HG03108 (cell line): ENCODE data around the gene KCNQ4.

Experiments used
- ATAC-seq: cut with Tn5 transposase; IDR thresholded peaks from one replicate; pipeline ENCODE4 v1.9.1; 2021; ENCODE audit warnings: moderate library complexity; ENCODE audit not compliant: unreplicated experiment

Gene KCNQ4

DNA sequence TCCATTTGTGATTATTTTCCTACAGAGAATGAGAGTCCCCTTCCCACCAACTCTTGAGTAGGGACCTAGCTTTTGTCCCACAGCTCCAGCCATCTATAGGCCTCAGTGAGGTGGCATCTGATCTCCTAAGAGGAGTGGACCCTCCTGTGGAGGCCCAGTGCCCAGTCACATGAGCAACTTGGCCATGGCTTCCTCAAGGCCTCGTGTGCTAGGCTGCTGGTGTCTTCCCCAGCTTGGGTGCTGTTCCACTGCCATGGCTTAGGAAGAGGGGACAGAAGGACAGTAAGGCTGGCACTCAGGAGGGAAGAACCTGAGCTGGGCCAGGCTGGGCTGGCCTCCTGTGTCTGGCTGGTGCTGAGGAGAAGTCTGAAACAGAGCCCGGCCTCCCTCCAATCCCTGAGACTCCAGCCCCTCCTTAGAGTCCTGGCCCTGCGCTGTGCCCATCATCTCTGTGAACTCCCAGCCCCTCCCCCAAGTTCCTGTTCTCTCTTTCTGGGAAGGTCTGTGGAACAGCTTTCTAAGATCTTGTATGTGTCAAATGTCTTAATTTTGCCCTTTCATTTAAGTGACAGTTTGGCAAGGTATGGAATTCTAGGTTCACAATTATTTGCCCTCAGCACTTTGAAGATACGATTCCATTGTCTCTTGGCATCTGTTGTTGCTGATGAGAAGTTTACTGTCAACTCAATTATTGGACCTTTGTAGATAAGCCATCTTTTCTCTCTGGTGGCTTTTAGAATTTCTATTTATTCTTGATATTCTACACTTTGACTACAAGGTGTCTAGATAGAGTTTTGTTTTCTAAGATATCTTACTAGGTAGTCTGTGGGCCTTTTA, 7.1 kb upstream of the KCNQ4 start:
- no peak for ATAC-seq

DNA sequence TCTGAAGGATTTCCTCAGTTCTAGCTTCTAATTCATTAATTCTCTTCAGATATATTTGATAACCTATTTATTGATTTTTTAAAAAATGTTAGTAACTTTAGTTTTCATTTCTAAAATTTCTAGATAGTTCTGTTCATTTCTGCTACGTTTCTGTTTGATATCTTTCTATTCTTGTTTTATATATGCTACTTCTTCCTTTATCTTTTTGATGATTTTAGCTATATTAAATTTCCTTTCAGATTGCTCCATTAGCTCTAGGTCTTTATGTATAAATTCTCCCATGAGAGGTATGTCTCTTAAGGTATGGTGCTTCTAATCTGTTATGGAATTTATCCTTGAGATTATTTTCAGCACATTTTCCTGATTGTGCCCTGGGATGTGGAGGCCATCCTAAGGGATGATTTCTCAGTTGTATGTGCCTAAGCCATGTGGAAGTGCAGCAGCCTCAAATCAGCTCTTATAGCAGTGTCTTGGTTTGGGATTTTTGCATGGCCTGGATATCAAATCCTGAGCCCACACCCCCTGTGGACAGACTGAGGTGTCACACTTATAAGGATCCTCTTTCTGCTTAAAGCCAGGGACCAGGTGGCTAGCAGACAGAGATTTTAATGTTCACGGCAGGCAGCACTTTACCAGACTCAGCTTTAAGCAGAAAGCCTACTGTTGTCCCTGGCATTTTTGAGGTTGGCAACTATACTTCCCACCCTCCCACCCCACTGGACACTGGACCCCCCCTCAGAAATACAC, 6.2 kb upstream of the KCNQ4 start:
- ATAC-seq: no peak

DNA sequence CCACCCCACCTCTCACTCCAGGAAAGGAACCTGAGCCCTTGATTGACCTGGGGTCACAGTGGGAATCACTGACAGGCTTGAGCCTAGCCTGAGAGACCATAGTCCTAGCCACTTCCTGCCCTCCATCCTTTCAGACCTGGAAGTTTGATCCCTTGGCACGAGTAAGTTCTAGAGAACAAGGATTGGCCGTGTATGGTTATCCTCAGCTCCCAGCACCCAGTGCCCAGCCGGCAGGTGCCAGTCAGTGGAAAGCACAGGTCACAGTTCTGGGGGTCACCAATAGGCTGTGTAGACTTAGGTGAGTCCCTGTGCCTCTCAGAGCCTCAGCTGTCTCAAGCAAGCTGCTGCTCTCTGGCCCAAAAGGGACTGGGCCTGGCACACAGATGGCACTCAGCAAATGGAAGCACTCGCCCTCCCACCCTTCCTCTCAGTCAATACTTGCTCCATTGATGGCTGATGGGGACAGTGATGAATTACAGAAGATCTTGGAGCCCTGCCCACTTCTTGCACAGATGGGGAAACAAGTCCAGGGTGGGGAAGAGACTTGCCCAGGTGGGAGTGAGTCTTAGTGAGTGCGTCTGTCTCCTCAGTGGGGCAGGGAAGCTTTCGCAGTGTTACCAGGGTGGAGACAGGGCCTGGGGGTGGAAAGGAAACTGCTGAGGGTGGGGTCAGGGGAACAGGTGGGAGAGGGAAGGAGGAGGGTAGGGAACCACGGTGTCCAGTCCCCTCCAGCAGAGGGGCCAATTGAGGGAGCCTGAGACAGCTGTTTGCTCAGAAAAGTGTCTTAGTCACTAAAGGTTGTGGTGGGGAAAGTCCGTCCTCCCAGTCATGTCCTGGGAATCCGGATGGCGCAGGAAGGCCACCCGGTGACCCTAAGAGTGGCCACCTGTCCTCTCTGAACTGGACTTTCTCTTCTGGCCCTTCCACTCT, 2.6 kb upstream of the KCNQ4 start:
- no peak for ATAC-seq

DNA sequence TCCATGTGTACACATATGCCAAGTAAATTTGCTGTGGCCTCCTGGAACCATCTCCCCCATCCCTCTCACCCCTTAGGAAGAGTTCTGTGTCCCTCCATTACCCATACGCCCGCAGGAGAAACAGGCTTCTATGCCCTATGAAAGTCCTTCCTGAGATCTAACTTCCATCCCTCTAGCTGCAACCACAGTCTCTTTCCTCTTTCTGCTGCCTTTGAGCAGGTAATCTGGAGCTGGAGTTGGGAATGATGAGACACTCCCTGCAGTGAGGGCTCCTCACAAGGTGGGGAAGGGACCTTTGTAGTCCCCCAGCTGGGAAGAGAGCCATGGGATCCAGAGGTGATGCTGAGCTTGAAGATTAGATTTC, 2.0 kb upstream of the KCNQ4 start:
- ATAC-seq: no peak

DNA sequence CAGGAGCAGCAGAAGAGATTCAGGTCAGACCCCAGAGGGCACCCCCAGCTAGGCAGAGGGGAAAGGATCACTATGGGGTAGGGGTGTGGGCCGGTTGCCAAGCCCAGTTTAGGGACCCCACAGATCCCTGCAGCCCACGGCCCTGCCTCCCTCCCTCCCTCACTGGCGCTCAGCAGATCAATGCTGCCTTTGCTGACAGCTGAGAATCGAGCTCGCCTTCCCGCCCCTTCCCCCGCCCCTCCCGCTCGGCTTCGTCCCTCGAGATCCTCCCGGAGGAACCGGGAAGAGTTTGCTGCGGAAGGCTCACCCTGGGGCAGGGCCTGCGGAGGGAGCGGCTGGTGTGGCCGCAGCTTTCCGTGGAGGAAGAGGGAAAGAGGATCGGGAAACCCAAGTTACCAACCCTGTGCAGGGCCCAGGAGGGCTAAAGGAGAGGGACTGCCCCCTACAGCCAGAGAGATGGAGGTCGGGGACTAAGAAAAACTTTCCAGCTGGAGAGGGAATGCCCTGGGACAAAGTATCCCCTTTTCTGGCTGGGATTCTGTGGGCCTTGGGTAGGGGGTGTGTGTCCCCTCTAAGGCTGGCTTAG, 1.1 kb upstream of the KCNQ4 start:
- no peak for ATAC-seq

DNA sequence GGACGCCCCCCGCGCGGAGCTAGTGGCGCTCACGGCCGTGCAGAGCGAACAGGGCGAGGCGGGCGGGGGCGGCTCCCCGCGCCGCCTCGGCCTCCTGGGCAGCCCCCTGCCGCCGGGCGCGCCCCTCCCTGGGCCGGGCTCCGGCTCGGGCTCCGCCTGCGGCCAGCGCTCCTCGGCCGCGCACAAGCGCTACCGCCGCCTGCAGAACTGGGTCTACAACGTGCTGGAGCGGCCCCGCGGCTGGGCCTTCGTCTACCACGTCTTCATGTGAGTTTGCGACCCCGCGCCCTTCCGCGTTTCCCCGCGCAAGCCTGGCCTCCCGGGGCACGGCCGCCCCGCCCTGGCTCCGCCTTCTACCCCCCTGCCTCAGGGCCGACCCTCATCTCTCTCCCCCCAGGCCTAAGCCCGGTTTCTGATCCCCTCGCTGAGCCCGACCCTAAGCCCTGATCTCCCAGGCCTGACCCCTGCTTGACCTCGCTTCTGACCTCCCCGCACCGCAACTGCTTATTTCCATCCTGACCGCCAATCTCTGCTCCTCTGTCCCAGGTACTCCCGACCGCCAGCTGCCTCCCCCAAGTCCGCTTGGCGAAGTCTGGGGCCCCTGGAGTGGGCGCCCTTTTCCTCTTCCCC, 669 bp downstream of the KCNQ4 start:
- no peak for ATAC-seq

DNA sequence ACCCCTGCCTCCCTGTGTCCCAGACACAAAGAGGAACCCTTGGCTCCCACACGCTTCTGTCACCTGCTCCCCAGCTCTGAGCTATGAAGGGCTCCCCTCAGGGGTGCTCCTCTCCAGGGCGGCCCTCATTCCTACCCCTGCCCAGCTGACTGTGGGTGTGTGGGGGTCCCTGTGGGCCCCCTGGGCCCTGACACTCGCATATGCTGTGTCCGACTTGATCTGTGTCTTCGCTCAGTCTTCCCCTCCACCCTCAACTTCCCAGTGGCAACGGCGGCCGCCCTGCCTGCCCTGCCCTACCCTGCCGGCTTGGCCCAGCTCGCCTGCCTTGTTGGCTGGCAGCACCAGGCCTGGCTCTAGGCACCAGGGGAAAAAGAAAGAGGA, 1.2 kb downstream of the KCNQ4 start:
- ATAC-seq: no peak

DNA sequence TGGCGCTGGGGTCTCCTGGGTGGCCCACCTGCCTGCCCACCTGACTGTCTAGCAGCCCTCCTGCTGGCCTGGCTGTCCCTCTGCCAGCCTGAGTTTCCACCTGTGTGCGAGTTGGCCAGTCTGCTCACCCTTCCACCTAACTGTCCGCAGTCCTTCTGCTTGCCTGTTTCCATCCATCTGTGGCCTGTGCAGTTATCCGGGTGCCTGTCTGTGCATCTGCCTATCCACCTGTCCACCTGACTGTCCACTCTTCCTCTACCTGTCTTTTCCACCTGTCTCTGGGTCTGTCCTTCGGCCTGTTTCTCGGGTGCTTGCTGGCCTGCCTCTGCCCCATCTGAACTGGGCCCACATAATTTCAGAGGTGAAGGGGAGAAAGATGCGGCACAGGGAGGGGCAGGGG, 1.9 kb downstream of the KCNQ4 start:
- ATAC-seq: no peak

DNA sequence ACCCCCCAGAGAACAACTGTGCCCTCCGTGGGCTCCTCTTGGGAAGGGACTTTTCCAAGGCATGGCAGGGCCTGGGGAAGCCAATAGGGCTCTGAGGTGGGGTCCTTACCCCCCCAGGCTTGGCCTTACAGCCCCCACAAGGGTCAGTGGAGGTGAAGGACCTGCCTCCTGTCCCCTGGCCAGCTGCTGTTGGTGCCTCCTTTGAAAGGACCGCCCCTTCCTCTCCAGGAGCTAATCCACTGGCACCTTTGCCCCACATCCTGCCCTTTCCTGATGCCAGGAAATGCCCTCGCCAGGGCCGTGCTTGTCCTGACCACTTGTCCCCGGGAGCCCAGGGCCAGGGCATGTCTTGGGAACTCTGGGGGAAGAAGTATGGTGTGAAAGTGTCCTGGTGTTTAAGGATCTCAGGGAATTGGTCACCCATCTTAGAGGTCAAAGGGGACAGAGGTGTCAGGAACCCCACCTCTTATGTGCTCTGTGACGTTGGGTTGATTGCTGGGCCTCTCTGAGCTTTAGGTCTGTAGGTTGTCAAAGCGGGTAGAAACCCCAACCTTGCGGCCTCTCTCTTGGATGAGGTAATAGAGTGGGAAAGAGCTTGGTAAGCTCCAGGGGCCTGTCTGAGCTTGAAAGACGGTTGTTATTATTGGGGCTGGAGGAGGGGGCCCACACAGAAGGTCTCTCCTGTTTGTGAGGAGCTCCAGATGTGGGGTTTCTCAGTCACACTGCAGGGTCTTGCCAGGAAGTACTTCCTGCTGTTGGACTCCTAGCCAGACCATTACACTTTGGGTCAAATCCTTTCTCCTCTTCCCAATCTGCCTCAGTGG, 2.8 kb downstream of the KCNQ4 start:
- ATAC-seq: no peak

DNA sequence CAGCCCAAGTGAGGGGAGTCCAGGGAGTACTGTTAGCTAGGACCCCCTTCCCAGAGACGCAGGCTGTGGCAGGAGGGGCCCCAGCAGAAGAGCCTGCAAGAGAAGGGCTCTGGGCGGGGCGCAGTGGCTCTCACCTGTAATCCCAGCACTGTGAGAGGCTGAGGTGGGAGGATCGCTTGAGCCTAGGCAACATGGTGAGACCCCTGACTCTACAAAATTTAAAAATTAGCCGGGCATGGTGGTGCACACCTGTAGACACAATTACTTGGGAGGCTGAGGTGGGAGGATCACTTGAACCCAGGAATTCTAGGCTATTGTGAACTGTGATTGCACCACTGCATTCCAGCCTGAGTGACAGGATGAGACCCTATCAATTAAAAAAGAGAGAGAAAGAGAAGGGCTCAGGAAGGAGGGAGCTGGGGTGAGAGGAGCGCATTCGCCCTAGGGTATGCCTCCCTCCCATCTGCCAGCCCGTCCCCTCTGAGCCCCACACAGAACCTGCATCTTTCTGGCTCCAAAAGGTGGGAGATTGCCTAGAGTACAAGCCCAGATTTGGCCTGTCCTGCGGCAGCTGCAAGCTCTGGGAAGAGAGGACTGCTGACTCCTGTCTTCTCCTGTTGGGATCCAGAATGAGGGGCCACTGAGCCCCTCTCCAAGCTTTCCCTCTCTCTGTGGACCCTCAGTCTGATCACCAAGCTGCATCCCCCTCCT, 3.6 kb downstream of the KCNQ4 start:
- ATAC-seq: no peak

DNA sequence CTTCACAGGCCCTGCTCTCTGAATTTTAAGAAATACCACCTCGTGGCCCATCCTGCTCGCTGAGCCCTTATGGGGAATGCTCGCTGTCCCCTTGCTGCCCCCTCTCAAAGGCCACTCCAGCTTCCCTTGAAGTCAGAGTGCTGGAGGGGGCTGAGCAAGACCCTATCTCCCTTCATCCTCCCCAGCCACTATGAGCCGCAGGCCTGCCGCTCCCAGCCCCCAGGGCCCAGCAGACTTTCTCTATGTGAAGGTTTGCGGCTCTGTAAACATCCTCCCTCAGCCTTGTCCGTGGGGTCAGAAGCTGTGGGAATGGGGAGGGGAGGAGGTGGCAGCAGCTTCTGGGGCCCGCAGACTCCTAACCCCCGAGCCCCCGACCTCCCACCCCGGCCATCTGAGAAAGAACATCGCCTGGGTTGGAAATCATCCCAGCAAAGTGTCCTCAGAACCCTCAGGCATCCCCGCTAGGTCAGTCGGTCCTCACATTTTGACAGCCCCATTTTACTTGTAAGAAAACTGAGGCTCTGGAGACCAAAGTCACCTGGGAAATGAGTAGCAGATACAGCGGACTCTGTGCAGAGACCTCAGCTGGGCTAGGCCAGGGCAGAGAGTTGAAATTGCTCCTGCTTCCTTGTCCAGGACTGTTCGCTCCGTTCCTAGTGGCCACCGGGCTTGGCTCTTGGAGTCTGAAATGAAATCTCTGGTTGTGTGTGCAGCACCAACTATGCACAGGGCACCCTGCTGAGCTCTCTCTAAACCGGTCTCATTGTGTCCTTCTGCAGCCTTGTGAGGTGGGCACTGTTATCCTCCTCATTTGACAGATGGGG, 4.4 kb downstream of the KCNQ4 start:
- no peak for ATAC-seq

DNA sequence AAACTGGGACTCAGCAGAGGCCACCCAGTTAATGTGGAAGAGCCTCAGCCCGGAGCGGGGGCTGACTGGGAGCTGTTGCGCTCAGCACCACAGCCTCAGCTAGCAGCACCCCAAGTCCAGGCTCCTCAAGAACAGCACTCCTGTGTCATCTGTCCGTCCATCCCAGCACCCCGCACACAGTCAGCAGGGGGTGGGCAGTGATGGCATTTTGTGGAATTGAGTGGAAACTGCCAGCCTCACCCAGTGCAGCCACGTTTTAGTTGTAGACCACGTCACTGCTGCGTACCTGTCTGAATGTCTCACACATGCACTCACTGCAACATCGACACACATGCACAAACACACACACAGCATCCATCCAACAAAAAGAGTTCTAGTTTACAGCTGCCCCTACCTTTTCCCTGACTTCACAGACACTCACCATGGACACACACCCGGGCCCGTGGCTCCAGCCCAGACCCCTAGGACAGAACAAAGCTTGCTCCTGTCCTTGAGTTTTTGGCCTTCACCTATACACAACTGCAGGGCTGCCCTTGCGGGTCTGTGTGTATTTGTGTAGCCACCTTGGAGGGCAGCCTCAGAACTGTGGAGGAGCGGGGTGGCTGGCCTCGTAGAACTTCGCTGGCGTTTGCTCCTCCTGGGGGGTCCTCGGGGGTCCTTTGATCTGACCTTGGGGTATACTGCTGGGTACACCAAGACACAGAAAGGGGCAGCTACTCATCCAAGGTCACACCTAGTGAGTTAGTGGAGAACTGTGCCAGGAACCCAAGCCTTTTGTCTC, 5.2 kb downstream of the KCNQ4 start:
- ATAC-seq: no peak

DNA sequence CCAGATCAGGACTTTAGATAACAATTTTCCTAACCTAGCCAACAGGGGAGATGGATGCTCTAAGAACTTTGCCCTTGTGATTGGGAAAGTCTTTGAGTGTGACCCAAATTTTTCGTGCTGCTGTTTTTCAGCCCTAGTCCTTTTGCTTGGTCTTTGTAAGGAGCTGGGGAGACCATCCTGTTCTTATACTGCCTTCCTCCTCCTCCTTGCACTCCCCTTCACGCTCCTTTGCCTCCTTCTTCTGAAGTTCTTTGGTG, 5.7 kb downstream of the KCNQ4 start:
- no peak for ATAC-seq

DNA sequence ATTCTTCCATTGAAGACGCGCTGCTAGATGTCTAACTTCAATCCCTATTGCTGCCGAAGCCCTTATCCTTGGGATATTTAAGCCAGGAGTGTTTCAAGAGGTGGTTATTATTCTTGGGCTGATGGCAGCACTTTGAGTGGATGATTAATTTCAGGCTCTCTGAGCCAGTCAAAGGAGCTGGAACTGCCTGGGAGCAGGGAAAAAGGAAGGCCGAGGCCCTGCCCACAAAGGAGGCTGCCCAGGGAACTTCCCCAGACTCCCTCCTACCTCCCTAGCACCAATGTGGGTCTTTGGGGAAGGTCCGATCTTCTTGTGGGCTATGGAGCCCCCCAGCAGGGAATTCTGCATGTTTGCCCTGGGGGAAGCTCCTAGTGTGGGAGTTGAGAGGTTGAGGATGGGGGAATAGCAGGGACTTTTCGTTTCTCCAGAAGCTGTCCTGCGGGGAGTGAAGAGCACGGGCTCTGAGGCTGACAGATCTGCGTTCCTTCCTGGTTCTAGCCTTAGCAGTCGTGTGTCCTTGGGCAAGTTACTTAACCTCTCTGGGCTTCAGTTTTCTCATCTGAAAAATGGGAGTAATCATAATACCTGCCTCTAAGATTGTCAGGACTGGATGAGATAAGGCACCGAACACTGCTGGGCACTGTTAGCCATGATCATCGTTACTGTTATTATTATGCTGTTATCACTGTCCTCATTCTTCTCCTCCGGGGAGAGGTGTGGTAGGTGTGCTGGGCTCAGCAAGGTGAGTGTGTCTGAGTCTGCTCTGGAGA, 6.3 kb downstream of the KCNQ4 start:
- ATAC-seq: no peak

DNA sequence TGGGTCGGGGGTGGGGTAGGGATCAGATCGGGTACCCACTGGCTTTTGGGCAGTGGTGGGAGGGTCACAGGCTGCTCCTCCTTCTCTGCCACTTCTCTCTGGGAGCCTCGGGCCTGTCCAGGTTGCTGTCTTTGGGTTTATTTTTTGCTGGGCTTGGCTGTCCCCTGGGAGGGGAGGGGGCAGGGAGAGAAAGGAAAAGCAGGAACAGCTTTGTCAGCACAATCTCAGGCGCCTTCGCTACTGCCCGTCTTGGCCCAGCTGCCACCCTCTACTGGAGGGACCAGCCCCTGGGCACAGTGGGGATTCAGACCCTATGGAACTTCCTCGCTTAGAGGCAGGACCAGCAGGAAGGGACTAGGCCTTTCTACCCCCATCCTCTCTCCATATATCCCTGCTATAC, 8.4 kb downstream of the KCNQ4 start:
- no peak for ATAC-seq

DNA sequence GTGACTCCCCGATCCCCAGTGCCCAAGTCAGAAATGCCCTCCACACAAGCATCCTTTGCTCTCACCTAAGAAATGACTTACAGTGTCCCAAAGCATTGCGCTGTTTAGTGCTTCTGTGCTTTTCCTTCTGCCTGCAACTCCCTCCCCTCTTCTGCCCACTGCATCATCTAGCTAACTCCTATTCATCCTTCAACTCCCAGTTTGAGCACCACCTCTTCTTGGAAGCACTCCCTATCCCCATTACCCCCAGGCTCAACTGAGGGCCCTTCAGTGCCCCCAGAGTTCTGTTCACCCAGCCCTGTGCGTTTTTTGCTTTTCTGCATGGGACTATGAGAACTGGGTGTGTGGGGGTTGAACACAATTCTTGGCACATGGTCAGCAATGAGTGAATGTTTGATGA, 10.0 kb downstream of the KCNQ4 start:
- ATAC-seq: no peak

DNA sequence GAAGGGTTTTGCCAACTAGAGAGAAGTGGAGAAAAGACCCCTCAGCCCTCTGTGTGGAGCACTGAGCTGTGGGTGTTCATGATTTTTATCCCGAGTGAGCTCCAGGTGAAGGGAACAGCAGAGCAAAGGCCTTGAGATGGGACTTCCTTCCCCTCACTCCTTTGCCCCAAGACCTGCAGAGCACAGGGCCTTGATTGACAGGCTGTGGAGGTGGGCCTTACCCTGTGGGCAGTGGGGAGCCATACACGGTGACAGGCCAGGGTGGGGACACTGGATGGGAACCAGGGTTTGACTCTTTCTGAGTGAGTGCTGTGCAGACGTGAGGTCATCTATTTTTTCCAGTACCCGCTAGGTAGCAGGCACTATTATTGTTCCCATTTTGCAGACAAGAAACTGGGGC, 10.5 kb downstream of the KCNQ4 start:
- ATAC-seq: no peak
